HepG2 (cell line): Measurements from ENCODE around the gene ARHGEF26. TPM values are rescaled to one million over a fixed set of nuclear protein-coding genes. Genes with fewer than 3 reads are reported as not detected.

Source experiments
- ATAC-seq: fragments of 200-7000 bp; cut with Tn5 transposase; 3 replicates; pipeline ENCODE4 v1.9.1; 2020; ENCODE audit warnings: mild to moderate bottlenecking, moderate library complexity
- BruUV-seq: library from RNA; stranded (reverse); fragments of 400-500 nt; replicated peaks from 2 replicates; lab custom pipeline; 2021; lab: Mats Ljungman, UMichigan
- CTCF ChIA-PET: fragments of 300-600 bp; formaldehyde crosslinking; extraction: SDS; loops from one replicate; lab custom pipeline; 2021; ENCODE audit warnings: low total read pairs, inconsistent platforms, low intra/inter-chr PET ratio; lab: Yijun Ruan, JAX
- POLR2A ChIA-PET: fragments of 350-600 bp; sonication (Branson Sonifier 250); formaldehyde crosslinking; loops from one replicate; lab custom pipeline; 2020; ENCODE audit warnings: antibody characterized with exemption, inconsistent platforms; lab: Yijun Ruan, JAX
- DNase-seq: peaks from one replicate; pipeline ENCODE4 v3.0.0-alpha.2; 2015; ENCODE audit warnings: low spot score
- FAIRE-seq: peaks from 3 replicates; lab custom pipeline; 2011; peaks lifted over from hg19 to GRCh38; lab: Jason Lieb, UNC
- H2AFZ ChIP-seq: one replicate; pipeline ENCODE4 v1.6.1; 2011; ENCODE audit warnings: low read length, inconsistent platforms
- H3K27ac ChIP-seq: fragments of 300-600 bp; 3 replicates; pipeline ENCODE4 v1.8.0; 2011; ENCODE audit warnings: mixed run types, mild to moderate bottlenecking, mixed read lengths, low read length, inconsistent platforms; ENCODE audit not compliant: insufficient read depth; ENCODE audit errors: extremely low read length
- H3K27me3 ChIP-seq, 2 experiments: fragments of 200-600 bp in 1 of 2; 2 replicates in 1 of 2; 3 replicates in 1 of 2; pipeline versions ENCODE4 v1.6.0 to v1.8.0; 2011; ENCODE audit warnings: low read length in 2 of 2, mild to moderate bottlenecking in 2 of 2, moderate library complexity in 2 of 2, inconsistent platforms in 1 of 2; ENCODE audit not compliant: insufficient read depth in 2 of 2, control insufficient read depth in 1 of 2
- H3K36me3 ChIP-seq, 2 experiments: fragments of 200-600 bp in 1 of 2; replicated peaks in 1 of 2; 2 replicates in 1 of 2; 3 replicates in 1 of 2; pipeline versions ENCODE4 v1.5.1 to v1.8.0; 2011; ENCODE audit warnings: low read length in 2 of 2, inconsistent platforms in 1 of 2; ENCODE audit not compliant: insufficient read depth in 2 of 2, control insufficient read depth in 1 of 2
- H3K4me1 ChIP-seq: 2 replicates; pipeline ENCODE4 v1.5.1; 2012; ENCODE audit warnings: low read length, inconsistent platforms; ENCODE audit not compliant: insufficient read depth
- H3K4me2 ChIP-seq: 2 replicates; pipeline ENCODE4 v1.6.0; 2011; ENCODE audit warnings: low read depth, low read length, inconsistent platforms
- H3K4me3 ChIP-seq, 3 experiments: fragments of 200-600 bp in 1 of 3; sonication (generic), shearing (Covaris generic) in 1 of 3; replicated peaks in 1 of 3; 2 replicates each; pipeline ENCODE4 v1.5.1; 2011 to 2016; ENCODE audit warnings: low read length in 3 of 3, inconsistent platforms in 2 of 3, low read depth in 2 of 3, mild to moderate bottlenecking in 2 of 3, control low read depth in 1 of 3, mixed read lengths in 1 of 3; ENCODE audit not compliant: insufficient read depth in 1 of 3
- H3K79me2 ChIP-seq: one replicate; pipeline ENCODE4 v1.6.1; 2011; ENCODE audit warnings: low read length, inconsistent platforms; ENCODE audit not compliant: insufficient read depth
- H3K9ac ChIP-seq: 2 replicates; pipeline ENCODE4 v1.6.0; 2011; ENCODE audit warnings: mild to moderate bottlenecking, low read depth, low read length, inconsistent platforms; ENCODE audit not compliant: insufficient read depth
- H3K9me3 ChIP-seq: 2 replicates; pipeline ENCODE4 v1.5.1; 2012; ENCODE audit warnings: mild to moderate bottlenecking, low read length
- H4K20me1 ChIP-seq: 2 replicates; pipeline ENCODE4 v1.6.0; 2011; ENCODE audit warnings: inconsistent platforms, mild to moderate bottlenecking, low read length, moderate library complexity; ENCODE audit not compliant: insufficient read depth
- BCL6 ChIP-seq: IDR thresholded peaks from 2 replicates; pipeline ENCODE4 v1.6.1; 2016; ENCODE audit warnings: missing genetic modification reagents, missing compliant biosample characterization
- CBX1 ChIP-seq: IDR thresholded peaks from one replicate; pipeline ENCODE4 v1.6.1; 2016; ENCODE audit warnings: antibody characterized with exemption, low read depth
- CEBPG ChIP-seq: IDR thresholded peaks from 2 replicates; pipeline ENCODE4 v1.6.1; 2016
- CHCHD3 ChIP-seq: sonication (generic); formaldehyde crosslinking; IDR thresholded peaks from 2 replicates; pipeline ENCODE4 v1.8.0; 2022; ENCODE audit warnings: mild to moderate bottlenecking, missing genetic modification reagents, moderate library complexity
- CHD2 ChIP-seq: IDR thresholded peaks from 2 replicates; pipeline ENCODE4 v1.6.1; 2011; ENCODE audit warnings: low read depth, low read length, improper control_type of control experiment
- CREM ChIP-seq, 2 experiments: sonication (generic) in 1 of 2; formaldehyde crosslinking in 1 of 2; IDR thresholded peaks; 2 replicates each; pipeline versions ENCODE4 v1.4.0 to v1.6.1; 2016 to 2020; ENCODE audit warnings: antibody characterized with exemption in 1 of 2, mild to moderate bottlenecking in 1 of 2, missing genetic modification reagents in 1 of 2
- EP300 ChIP-seq, 3 experiments: sonication (generic) in 1 of 3; formaldehyde crosslinking in 1 of 3; IDR thresholded peaks; 2 replicates each; pipeline versions ENCODE4 v1.5.1 to v1.6.1; 2011 to 2020; ENCODE audit warnings: low read depth in 2 of 3, low read length in 2 of 3, borderline replicate concordance in 1 of 3, improper control_type of control experiment in 1 of 3, mild to moderate bottlenecking in 1 of 3, missing genetic modification reagents in 1 of 3, moderate library complexity in 1 of 3
- GATAD2A ChIP-seq: IDR thresholded peaks from 2 replicates; pipeline ENCODE4 v1.6.1; 2016
- KLF16 ChIP-seq, 2 experiments: sonication (generic) in 1 of 2; formaldehyde crosslinking in 1 of 2; IDR thresholded peaks; 2 replicates each; pipeline versions ENCODE4 v1.6.1 to v1.8.0; 2016 to 2023; ENCODE audit warnings: missing genetic modification reagents in 2 of 2, missing compliant biosample characterization in 1 of 2
- MED1 ChIP-seq: sonication (generic); formaldehyde crosslinking; IDR thresholded peaks from 2 replicates; pipeline ENCODE4 v1.4.0; 2020; ENCODE audit warnings: missing genetic modification reagents
- NCOR1 ChIP-seq: fragments of 200-600 bp; sonication (generic); IDR thresholded peaks from 2 replicates; pipeline ENCODE4 v1.7.0; 2017; ENCODE audit warnings: antibody characterized with exemption, low read length, borderline replicate concordance
- NFE2 ChIP-seq: sonication (generic); formaldehyde crosslinking; IDR thresholded peaks from 2 replicates; pipeline ENCODE4 v1.4.0; 2020; ENCODE audit warnings: missing genetic modification reagents
- PHF21A ChIP-seq: sonication (generic); formaldehyde crosslinking; IDR thresholded peaks from 2 replicates; pipeline ENCODE4 v1.5.0; 2020; ENCODE audit warnings: mild to moderate bottlenecking, missing genetic modification reagents
- SOX5 ChIP-seq: IDR thresholded peaks from 2 replicates; pipeline ENCODE4 v1.6.1; 2016; ENCODE audit warnings: borderline replicate concordance
- SOX6 ChIP-seq, 2 experiments: fragments of 450-650 bp in 1 of 2; sonication (generic) in 1 of 2; formaldehyde crosslinking in 1 of 2; IDR thresholded peaks; 2 replicates each; pipeline versions ENCODE4 v1.4.0 to v1.6.1; 2017 to 2020; ENCODE audit warnings: antibody characterized with exemption in 1 of 2, mild to moderate bottlenecking in 1 of 2, missing genetic modification reagents in 1 of 2
- SRF ChIP-seq: IDR thresholded peaks from 2 replicates; pipeline ENCODE4 v1.6.1; 2011; ENCODE audit warnings: mild to moderate bottlenecking, low read depth, low read length, moderate library complexity
- TEAD2 ChIP-seq: sonication (generic); formaldehyde crosslinking; IDR thresholded peaks from 2 replicates; pipeline ENCODE4 v1.9.0; 2021; ENCODE audit warnings: missing genetic modification reagents
- ZNF138 ChIP-seq: sonication (generic); formaldehyde crosslinking; IDR thresholded peaks from 2 replicates; pipeline ENCODE4 v1.5.0; 2020; ENCODE audit warnings: mild to moderate bottlenecking, low read depth, missing genetic modification reagents
- ZNF24 ChIP-seq: fragments of 450-650 bp; IDR thresholded peaks from 2 replicates; pipeline ENCODE4 v1.6.1; 2017; ENCODE audit warnings: antibody characterized with exemption, mild to moderate bottlenecking
- ZNF510 ChIP-seq: sonication (generic); formaldehyde crosslinking; IDR thresholded peaks from 2 replicates; pipeline ENCODE4 v1.4.0; 2020; ENCODE audit warnings: low read depth, mild to moderate bottlenecking, missing genetic modification reagents
- ZNF713 ChIP-seq: sonication (generic); formaldehyde crosslinking; IDR thresholded peaks from 2 replicates; pipeline ENCODE4 v1.4.0; 2020; ENCODE audit warnings: mild to moderate bottlenecking, missing genetic modification reagents
- WGBS: methylation state at CpG from one replicate; pipeline ENCODE4 v1.1.6; 2017; ENCODE audit warnings: low lambda C conversion rate; 5-methylcytosine and 5-hydroxymethylcytosine counted together
- in situ Hi-C: cut with HindIII; loops from 2 replicates; pipeline ENCODE4 v1.10.0; 2017; ENCODE audit warnings: low pct_unique_long_range_greater_than_20kb; ENCODE audit not compliant: extremely low pct_ligation_motif_present
- intact Hi-C: fragments of 100-400 bp; cut with micrococcal nuclease; formaldehyde crosslinking; loops from one replicate; pipeline ENCODE4 v1.10.0; 2022; ENCODE audit not compliant: unreplicated experiment
- polyA plus RNA-seq, 8 experiments: library from polyadenylated mRNA; depleted of rRNA in 3 of 8; stranded (reverse) in 7 of 8; unstranded in 1 of 8; fragments of >200 nt; fragmentation: Illumina TruSeq in 4 of 8; extraction: Trizol in 4 of 8; gene quantifications; 2 replicates each; pipeline versions ENCODE4 v1.2.1 to v1.2.3, GENCODE V29; 2011 to 2016; ENCODE audit warnings: low read depth in 4 of 8, missing spikeins in 1 of 8, mixed read lengths in 1 of 8; ENCODE audit not compliant: insufficient read depth in 1 of 8
- total RNA-seq, 5 experiments: library from RNA; depleted of rRNA; stranded (reverse); fragments of >200 nt; fragmentation: Illumina TruSeq; extraction: Trizol; gene quantifications; 2 replicates each; pipeline ENCODE4 v1.2.3, GENCODE V29; 2016; ENCODE audit warnings: low read depth in 1 of 5
- TF ChIP-seq, protein P1 (sequence below): sonication (generic); formaldehyde crosslinking; IDR thresholded peaks from 2 replicates; pipeline ENCODE4 v1.5.0; 2020; ENCODE audit warnings: missing genetic modification reagents, mild to moderate bottlenecking, borderline replicate concordance
- TF ChIP-seq, protein P2 (sequence below): sonication (generic); formaldehyde crosslinking; IDR thresholded peaks from 2 replicates; pipeline ENCODE4 v1.8.0; 2022; ENCODE audit warnings: missing genetic modification reagents, mild to moderate bottlenecking, borderline replicate concordance

Gene ARHGEF26
- total and polyA plus RNA-seq, 2 of the 13 experiments (the other 11 are each of a cell fraction or from before 2014, with no cell fraction given), result 0.74 to 6.1 TPM

DNA sequence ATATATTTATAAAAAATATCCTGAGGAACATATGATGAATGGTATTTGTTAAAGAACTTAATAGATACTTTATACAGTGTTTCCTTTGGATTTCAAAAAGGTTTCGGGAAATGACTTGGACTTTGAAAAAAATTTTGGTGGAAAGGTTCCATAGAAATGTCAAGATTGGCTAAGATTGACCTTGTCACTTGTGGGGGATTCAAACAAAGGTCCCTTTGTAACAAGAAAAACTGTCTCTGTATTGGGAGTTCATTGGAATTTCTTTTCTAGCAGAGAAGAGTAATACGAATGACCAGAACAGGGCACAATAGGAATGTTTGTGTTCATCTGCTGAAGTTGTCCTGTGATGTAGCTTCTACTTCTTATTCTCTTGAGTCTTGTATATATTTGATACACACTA, 43.2 kb downstream of the ARHGEF26 start:
- peak overlapping the region; percentile 20; the same call in 1 of the 2 replicates for H3K4me2 ChIP-seq
- ChIA-PET CTCF (no interaction called here), POLR2A (interaction anchor here (0.5 to 0.9 kb wide), 2 partner anchors 43 to 44 kb away, joined by 3 to 4 read pairs; partner anchors contain the start of gene ARHGEF26)
- peaks cover 54% of the 10 kb centered on the region for H3K4me1 ChIP-seq
- H3K27ac ChIP-seq, result peak overlapping the region; percentile 57
- in situ Hi-C loops, result no loop called here
- H3K9ac ChIP-seq, result no peak overlapping the region
- no peaks in the 10 kb centered on the region for H4K20me1 ChIP-seq
- H3K27me3 ChIP-seq, result no peaks in the 10 kb centered on the region
- H2AFZ ChIP-seq, result no peak overlapping the region
- peak; percentile 89 for DNase-seq
- H3K4me3 ChIP-seq, result no peak overlapping the region; a peak in 1 of 6 replicates
- peak; percentile 97 for ATAC-seq
- peak; percentile 70 for FAIRE-seq
- intact Hi-C loops, result loop anchor here (1.0 kb wide), 2 partner anchors 24 to 87 kb away; no protein-coding TSS in a partner anchor
- no TSS peak for BruUV-seq
- H3K79me2 ChIP-seq, result no peaks in the 10 kb centered on the region
- no peaks in the 10 kb centered on the region for H3K9me3 ChIP-seq
- 8% methylated on average over 2 of the region's 2 CpGs for WGBS
- H3K36me3 ChIP-seq, result no peaks in the 10 kb centered on the region
- TF ChIP-seq MED1 (no peak), ZNF24 (no peak), CHCHD3 (no peak), KLF16 (CRISPR knock-in tag; IDR thresholded peaks at IDR 0.05) (no peak), TEAD2 (no peak), SOX6 (IDR thresholded peaks at IDR 0.05) (no peak), SOX6 (CRISPR knock-in tag; IDR thresholded peaks at IDR 0.05) (peak; percentile 70), ZNF510 (CRISPR knock-in tag) (no peak), ZNF713 (CRISPR knock-in tag) (no peak), CBX1 (no peak), GATAD2A (CRISPR knock-in tag) (peak; percentile 55), BCL6 (CRISPR knock-in tag) (peak; percentile 22; the same call in 1 of the 2 replicates), CEBPG (CRISPR knock-in tag) (peak; percentile 51), SOX5 (CRISPR knock-in tag) (peak; percentile 71; the same call in 1 of the 2 replicates), EP300 (IDR thresholded peaks at IDR 0.05; ENCODE audit: low read depth in 2 of 2, low read length in 2 of 2) (peak in 1 of 2 experiments; percentile 72; a peak in 2 of 4 replicates), EP300 (CRISPR knock-in tag; IDR thresholded peaks at IDR 0.05; ENCODE audit: borderline replicate concordance) (no peak), SRF (no peak), NCOR1 (peak; percentile 51; the same call in 1 of the 2 replicates), CHD2 (no peak), PHF21A (no peak), ZNF138 (no peak), NFE2 (CRISPR knock-in tag) (no peak), CREM (IDR thresholded peaks at IDR 0.05) (0 out of 2 replicates have a peak, but pooled peaks have one; percentile 31), CREM (CRISPR knock-in tag; IDR thresholded peaks at IDR 0.05) (no peak)
- TF ChIP-seq, protein P1, sequence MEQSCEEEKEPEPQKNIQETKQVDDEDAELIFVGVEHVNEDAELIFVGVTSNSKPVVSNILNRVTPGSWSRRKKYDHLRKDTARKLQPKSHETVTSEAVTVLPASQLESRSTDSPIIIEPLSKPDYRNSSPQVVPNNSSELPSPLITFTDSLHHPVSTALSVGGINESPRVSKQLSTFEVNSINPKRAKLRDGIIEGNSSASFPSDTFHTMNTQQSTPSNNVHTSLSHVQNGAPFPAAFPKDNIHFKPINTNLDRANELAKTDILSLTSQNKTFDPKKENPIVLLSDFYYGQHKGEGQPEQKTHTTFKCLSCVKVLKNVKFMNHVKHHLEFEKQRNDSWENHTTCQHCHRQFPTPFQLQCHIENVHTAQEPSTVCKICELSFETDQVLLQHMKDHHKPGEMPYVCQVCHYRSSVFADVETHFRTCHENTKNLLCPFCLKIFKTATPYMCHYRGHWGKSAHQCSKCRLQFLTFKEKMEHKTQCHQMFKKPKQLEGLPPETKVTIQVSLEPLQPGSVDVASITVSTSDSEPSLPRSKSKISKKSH, result no peak
- TF ChIP-seq, protein P2, sequence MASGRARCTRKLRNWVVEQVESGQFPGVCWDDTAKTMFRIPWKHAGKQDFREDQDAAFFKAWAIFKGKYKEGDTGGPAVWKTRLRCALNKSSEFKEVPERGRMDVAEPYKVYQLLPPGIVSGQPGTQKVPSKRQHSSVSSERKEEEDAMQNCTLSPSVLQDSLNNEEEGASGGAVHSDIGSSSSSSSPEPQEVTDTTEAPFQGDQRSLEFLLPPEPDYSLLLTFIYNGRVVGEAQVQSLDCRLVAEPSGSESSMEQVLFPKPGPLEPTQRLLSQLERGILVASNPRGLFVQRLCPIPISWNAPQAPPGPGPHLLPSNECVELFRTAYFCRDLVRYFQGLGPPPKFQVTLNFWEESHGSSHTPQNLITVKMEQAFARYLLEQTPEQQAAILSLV (CRISPR knock-in tag), result no peak
